Glutamatergic neuron (in vitro differentiated cells): ENCODE data around the gene PPP2R5B. TPM values are rescaled to one million over a fixed set of nuclear protein-coding genes. Genes with fewer than 3 reads are reported as not detected.

Experiments
- DNase-seq: peaks from one replicate; pipeline ENCODE4 v3.0.0; 2022
- H3K27ac Mint-ChIP-seq: one replicate; pipeline ENCODE4 v1.8.0; 2020; ENCODE audit warnings: mild to moderate bottlenecking, mixed read lengths, inconsistent platforms; ENCODE audit not compliant: unreplicated experiment
- H3K27me3 Mint-ChIP-seq: one replicate; pipeline ENCODE4 v1.8.0; 2020; ENCODE audit warnings: mild to moderate bottlenecking, moderate library complexity, mixed read lengths, inconsistent platforms; ENCODE audit not compliant: unreplicated experiment
- H3K36me3 Mint-ChIP-seq: one replicate; pipeline ENCODE4 v1.8.0; 2020; ENCODE audit warnings: mild to moderate bottlenecking, mixed read lengths, inconsistent platforms; ENCODE audit not compliant: unreplicated experiment
- H3K4me1 Mint-ChIP-seq: one replicate; pipeline ENCODE4 v1.8.0; 2020; ENCODE audit warnings: mild to moderate bottlenecking, low read depth, mixed read lengths, inconsistent platforms; ENCODE audit not compliant: unreplicated experiment
- H3K4me3 Mint-ChIP-seq: one replicate; pipeline ENCODE4 v1.8.0; 2020; ENCODE audit warnings: mild to moderate bottlenecking, mixed read lengths, inconsistent platforms; ENCODE audit not compliant: unreplicated experiment
- H3K9me3 Mint-ChIP-seq: one replicate; pipeline ENCODE4 v1.8.0; 2020; ENCODE audit warnings: mild to moderate bottlenecking, moderate library complexity, mixed read lengths, inconsistent platforms; ENCODE audit not compliant: unreplicated experiment
- CTCF ChIP-seq: fragments of 200-600 bp; sonication (generic); IDR thresholded peaks from one replicate; pipeline ENCODE4 v1.5.0; 2021; ENCODE audit not compliant: partially characterized antibody, unreplicated experiment
- total RNA-seq: library from RNA; stranded (reverse); fragmentation: NEBNext Ultra II Directional; extraction: Animal tissue kit (Norgen Biotek cat#: 25700); gene quantifications from one replicate; pipeline ENCODE4 v1.2.1, GENCODE V29; 2021; ENCODE audit not compliant: unreplicated experiment

The PPP2R5B gene
- total RNA-seq, 1 donor from 2014 or later: 148 TPM

DNA sequence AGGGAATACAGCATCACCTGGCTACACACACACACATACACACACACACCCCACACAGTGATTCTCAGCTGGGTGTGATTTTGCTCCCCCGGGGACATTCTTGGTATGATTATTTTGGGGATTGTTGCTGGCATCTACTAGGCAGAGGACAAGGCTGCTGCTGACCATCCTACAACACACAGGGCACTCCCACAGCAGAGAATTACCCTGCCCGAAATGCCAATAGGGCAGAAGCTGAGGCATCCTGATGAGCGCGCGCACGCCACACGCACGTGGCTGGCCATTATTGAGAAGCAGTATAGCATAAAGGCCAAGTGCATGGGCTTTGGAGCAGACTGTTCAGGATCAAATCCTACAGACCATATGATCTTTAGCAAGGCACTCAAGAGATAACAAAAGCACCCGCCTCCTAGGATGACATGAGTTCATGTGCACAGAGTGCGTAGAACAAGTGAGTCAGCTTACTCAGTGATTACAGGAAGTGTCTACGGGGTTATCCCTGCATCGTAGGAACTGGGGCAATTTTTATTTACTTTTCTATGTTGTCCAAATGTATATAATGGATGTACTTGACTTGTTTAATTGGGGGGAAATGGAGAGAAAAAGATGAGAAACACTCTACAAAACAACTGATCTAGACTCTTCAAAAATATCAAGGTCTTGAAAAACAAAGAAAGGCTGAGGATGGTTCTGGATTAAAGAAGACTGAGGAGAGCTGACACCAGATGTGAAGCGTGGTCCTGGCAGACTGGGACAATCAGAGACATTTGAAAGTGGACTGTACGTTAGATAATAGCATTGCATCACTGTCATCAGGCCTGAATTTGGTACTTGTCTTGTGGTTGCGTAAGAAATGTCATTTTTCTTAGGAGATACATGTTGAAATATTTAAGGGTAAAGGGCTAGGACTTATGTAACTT, 38.9 kb upstream of the PPP2R5B start:
- no peak for TF ChIP-seq CTCF
- H3K4me1 Mint-ChIP-seq: peaks cover 9% of the 10 kb centered on the region
- no peaks in the 10 kb centered on the region for H3K36me3 Mint-ChIP-seq
- no peak overlapping the region for H3K27ac Mint-ChIP-seq
- peaks cover 2% of the 10 kb centered on the region for H3K27me3 Mint-ChIP-seq
- H3K9me3 Mint-ChIP-seq: peaks cover 1% of the 10 kb centered on the region
- no peak for DNase-seq
- no peak overlapping the region for H3K4me3 Mint-ChIP-seq

GRCh38 chr11:64887234-64887756, 37.2 kb upstream of the PPP2R5B start:
- Mint-ChIP-seq H3K9me3 (no peaks in the 10 kb centered on the region), H3K4me3 (peak overlapping the region; percentile 10), H3K27me3 (peaks cover 2% of the 10 kb centered on the region), H3K27ac (peak overlapping the region; percentile 25), H3K4me1 (peaks cover 17% of the 10 kb centered on the region), H3K36me3 (no peaks in the 10 kb centered on the region)
- no peak for DNase-seq
- TF ChIP-seq CTCF: no peak

DNA sequence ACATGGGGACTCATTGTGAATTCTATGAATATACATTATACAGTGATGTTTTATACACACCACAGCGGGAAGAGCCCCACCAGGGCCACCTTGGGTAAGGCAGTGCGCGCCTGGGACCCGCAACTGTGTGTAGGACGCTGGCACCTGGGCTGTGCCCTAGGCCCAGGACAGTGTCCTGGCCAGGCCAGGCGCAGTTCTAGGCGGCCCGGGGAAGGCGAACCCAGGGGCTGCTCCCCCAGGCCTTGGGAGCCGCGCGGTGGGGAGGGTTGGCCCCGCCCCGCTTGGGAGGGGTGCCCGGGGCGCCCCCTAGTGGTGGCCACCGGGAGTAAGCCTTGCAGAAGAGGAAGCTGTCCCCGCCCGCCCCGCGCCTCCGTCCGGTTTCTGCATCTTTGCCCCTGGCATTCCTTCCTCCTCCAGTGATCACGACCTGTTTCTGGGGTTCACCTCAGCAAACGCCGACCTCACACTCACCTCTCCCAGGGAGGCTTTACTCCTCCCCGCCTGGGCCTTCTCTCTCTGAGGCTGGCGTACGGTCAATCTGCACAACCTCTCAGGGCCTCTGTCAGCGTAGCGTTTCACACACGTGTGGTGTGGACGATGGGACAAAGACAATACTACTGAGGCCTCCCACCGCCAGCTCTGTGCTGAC, 36.6 kb upstream of the PPP2R5B start:
- TF ChIP-seq CTCF: peak; percentile 100
- peak overlapping the region; percentile 86 for H3K4me3 Mint-ChIP-seq
- DNase-seq: peak; percentile 88
- H3K27me3 Mint-ChIP-seq: peaks cover 2% of the 10 kb centered on the region
- no peaks in the 10 kb centered on the region for H3K9me3 Mint-ChIP-seq
- H3K27ac Mint-ChIP-seq: peak overlapping the region; percentile 87
- peaks cover 18% of the 10 kb centered on the region for H3K4me1 Mint-ChIP-seq
- H3K36me3 Mint-ChIP-seq: no peaks in the 10 kb centered on the region

DNA sequence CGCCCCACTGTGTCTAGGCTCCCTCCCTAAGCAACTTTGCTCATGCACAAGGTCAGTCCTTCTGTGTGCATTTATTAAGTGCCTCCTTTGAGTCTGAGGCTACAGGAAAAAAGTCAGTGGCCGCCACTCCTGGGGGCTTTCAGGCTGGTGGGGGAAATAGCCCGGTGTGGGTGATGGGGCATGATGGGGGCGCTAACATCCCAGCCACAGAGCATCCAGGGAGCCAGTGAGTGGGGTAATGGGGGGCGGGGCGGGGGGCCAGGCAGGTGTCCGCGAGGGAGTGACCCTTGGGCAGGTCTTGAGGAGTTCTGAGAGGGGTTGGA, 36.1 kb upstream of the PPP2R5B start:
- H3K9me3 Mint-ChIP-seq: no peaks in the 10 kb centered on the region
- no peak overlapping the region for H3K27ac Mint-ChIP-seq
- H3K4me3 Mint-ChIP-seq: no peak overlapping the region
- no peaks in the 10 kb centered on the region for H3K36me3 Mint-ChIP-seq
- H3K4me1 Mint-ChIP-seq: peaks cover 18% of the 10 kb centered on the region
- no peak for DNase-seq
- no peak for TF ChIP-seq CTCF
- H3K27me3 Mint-ChIP-seq: peaks cover 2% of the 10 kb centered on the region
